Brain pericyte (primary cell): Measurements from ENCODE around the gene TIMM17B.

Experiments
- DNase-seq: peaks from one replicate; pipeline ENCODE4 v3.0.0-alpha.2; 2012; ENCODE audit warnings: low read depth, low spot score

The TIMM17B gene

GRCh38 chrX:48918643-48919340 lies 21.2 kb upstream of the TIMM17B start, which contains the start of gene PIM2:
Gene PIM2 (minus strand): TSS chrX:48919024. CDS start chrX:48918834, 190 bp downstream.
- no peak for DNase-seq

DNA sequence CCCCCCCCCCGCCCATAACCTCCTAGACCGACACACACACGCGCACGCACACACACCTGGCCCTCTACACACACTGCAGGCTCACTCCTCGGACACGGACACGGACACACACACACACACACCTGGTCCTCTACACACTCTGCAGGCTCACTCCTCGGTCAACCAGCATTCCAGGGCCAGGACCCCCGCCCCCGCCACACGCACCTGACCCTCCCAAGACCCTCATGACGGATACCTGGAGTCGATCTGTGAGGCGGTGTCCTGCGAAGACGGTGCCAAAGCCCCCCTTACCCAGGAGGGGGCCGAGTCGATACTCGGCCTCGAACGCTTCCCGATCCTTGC lies 20.7 kb upstream of the TIMM17B start:
- no peak for DNase-seq

- peak; percentile 72 for DNase-seq
Observed at GRCh38 chrX:48917139-48918001, 19.8 kb upstream of the TIMM17B start.

DNA sequence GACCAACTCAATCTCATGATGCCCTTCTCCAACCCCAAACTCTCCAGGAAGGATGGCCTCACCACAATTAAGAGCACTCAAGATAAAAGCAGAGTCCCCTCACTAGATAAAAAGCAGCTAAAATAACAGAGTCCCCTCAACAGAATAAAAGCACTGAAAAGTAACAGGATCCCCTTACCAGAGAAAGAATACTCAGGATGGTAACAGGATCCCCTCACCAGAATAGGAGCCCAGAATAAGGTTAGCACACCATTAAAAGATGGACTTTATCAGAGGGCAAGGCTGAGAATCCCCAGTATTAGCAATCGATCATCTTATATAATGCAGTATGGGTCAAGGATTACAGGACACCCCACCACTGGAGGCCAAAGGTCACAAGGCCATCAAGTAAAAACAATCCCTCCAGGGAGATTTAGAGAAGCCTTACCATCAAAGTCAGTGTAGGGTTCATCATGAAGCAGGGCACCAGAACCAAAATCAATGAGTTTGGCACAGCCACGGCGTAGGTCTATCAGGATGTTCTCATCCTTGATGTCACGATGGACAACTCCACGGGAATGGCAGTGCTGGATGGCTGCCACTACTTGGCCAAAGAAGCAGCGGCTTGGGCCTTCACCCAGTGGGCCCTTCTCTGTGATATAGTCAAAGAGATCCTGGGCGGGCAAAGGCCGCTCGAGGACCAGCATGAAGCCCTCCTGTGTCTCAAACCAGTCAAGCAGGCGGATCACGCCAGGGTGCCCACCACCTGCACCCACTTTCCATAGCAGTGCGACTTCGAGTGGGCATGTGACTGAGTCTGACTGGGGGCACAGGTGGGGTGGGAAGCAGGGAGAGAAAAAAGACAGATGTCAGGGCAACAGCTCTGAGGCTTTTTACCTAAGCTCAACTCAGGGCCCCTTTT lies 17.3 kb upstream of the TIMM17B start:
- no peak for DNase-seq

DNA sequence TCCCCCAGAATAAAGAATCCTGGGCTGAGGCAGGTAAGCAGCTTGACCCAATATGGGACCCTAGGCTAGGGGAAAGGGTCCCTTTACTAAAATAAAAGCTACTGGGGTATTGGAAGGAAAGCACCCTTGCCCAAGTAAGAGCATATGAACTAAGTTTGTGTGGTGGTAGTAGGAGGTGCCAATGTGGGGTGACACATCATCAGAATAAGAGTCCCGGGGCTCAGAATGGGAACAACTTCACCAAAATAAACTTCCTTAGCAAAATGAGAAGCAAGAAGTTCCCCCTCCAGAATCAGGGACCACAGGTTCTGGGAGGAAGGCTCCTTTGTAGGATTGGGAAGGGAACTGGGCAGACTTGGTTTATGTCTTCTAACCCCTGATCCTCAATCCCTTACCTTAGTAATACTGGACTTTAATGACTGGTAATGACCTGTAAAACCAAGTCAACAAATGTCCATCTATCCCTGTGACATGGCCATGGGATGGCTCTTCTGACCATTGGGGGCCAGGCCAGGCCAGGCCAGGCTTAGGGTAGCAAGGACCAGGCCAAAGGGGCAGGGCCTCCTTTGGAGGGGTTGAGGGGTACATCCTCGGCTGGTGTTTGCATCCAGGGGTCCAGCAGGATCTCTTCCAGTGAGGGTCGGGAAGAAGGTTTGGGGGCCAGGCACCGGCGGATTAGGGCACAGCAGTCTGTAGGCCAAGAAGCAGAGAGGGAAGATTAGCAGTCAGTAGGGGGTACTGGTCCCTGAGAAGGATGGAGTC lies 16.2 kb upstream of the TIMM17B start:
- DNase-seq = no peak

DNA sequence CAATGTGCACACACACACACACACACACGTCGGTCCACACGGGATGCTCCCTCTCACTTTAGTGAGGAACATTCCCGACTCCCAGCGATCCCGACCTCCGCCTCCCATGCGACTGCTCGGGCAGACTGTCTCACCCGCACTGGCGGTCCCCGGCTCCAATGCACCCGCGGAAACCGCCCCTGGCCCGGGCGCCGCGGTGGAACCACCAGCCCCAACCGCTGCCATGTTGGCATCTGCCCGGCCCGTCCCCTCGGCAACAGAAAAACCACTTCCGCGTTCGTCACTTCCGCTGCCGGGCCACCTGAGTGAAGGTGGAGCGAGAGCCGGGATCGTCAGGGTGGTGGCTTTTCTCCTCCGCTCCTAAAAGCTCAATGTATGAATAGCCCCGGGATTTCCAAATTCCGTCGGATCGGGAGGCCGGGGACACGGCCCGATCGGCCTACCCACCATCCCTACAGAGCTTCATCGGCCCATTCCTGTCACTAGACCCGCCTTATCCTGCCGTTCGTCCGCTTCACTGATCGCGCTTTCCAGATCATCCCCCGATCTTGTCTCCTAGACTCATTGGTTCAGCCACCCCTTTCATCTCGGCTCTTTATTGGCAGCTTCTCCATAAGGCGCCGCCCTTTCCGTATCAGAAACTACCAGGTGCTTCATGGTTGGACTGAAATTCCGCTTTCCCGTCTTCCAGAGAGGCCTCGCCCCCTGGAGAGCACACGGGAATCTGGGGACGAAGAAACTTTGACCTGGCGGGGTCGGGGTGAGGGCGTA lies 14.0 kb upstream of the TIMM17B start, which contains the start of gene SLC35A2:
Gene SLC35A2 (minus strand): TSS at position 235 of the 771 bp plus-strand sequence. CDS start 10 bp downstream, at position 225.
- DNase-seq = no peak

DNA sequence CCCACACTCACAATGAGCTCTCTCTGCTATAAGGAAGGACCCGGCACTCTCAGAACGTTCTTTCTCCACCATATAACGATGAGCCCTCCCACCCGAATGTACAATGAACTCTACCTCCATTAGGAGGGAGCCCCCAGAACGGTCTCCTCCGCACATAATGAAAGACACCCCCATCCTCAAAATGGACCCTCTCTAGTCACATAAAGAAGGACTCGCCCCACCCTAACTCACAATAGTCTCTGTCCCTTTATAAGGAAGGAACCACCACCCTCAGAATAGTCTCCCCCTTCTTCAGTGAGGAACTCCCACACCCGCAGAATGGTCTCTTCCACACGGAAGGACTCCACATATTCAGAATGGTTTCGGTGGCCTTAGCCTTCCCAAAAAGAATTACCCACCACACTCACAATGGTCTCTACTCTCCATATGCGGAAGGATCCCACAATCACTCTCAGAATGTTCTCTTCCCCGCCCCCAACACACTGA lies 13.4 kb upstream of the TIMM17B start:
- no peak for DNase-seq

DNA sequence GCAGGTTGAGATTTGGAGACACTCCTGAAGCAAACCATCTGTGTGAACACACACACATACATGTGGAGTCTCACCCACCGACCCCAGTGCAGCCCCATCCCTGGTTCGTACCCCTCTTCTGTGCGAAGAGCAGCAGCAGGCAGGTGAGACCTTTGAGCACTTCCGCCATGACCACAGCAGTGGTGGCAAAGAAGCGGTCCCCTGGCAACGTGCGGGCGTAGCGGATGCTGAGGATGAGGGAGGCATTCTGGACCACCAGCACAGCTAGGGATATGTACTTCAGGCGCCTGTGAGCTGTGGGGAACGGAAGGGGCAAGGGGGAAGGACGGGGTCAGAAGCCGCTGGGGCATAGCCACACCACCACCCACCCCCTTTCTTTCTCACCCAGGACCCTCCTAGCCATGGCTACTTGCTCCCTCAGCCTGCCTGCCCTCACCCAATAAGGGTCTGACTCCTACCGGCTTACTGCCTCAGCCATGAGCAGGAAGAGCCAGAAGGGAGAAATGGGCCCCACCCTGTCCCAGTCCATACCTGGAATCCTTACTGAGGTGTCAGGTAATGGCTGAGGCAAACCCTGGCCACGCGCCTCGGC lies 12.2 kb upstream of the TIMM17B start:
- no peak for DNase-seq

DNA sequence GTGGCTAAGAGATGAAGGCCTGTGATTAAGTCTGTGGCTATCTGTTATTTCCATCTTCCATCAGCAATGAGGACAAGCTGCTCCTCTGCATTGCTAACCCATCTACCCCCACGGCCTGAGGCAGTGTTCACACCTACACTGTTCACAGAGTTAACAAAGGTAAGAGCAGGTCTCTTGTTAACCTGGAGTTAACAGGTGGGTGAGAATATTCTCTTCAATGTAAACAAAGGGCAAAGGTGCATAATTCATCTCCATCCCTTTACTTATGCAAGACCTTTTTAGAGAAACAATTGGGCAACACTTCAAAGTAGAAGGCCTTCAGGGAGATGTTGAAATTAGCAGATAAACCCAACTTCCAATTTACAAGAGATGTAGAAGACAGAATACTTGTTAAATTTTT lies 11.0 kb upstream of the TIMM17B start:
- no peak for DNase-seq

DNA sequence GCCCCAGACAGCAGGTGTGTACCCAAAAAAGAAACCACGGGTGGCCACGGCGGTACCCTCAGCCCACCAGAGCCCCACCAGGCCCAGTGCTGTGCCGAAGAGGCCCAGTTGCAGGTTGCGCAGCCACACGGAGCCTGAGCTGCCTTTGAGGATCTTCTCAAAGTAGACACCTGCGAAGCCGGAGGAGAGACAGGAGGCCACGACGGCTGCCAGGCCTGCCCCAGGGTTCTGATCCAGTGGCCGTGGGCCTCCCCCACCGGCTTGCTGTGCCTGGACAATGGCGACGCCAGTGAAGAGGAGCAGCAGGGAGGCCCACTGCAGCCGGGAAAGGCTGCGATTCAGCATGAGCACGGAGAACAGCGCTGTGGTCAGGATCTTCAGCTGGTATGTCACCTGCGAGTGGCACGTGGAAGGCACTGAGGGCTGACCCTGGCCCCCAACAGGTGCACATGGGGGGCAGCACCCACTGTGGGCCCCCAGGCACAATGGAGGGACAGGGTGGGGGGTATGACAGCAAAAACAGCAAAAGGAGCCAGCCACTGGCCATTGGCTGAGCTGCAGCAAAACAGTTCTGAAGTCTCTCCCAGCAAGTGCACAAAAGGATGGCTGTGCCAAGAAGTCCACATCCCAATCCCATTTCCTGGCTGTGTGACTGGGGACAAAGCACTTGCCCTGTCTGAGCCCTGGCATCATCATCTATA lies 7.7 kb upstream of the TIMM17B start:
- no peak for DNase-seq

GRCh38 chrX:48904626-48905025 lies 7.1 kb upstream of the TIMM17B start:
- DNase-seq = no peak

DNA sequence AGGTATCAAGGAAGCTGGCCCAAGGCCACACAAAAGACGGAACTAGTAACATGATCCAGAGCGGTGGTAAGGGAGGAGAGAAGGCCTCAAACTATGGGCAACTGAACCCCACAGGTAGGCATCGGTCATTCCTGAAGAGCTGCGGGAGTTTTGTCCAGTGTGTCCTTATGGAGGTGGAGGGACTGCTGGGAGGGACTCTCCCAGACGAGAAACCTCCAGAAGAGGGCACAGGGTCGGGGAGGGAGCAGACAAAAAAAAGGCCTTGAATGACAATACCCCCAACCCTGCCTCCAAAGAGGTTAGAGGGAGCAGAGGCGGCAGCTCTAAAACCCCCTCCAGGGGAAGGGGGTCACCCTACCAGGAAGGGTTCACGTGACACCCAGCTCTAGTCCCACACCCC lies 6.6 kb upstream of the TIMM17B start:
- no peak for DNase-seq

- no peak for DNase-seq
Observed at GRCh38 chrX:48903290-48903689, 5.7 kb upstream of the TIMM17B start.

GRCh38 chrX:48902776-48903175 lies 5.2 kb upstream of the TIMM17B start:
- DNase-seq = no peak

- DNase-seq = no peak
Observed at GRCh38 chrX:48902135-48902534, 4.6 kb upstream of the TIMM17B start.

GRCh38 chrX:48901069-48901468 lies 3.5 kb upstream of the TIMM17B start:
- DNase-seq = no peak

DNA sequence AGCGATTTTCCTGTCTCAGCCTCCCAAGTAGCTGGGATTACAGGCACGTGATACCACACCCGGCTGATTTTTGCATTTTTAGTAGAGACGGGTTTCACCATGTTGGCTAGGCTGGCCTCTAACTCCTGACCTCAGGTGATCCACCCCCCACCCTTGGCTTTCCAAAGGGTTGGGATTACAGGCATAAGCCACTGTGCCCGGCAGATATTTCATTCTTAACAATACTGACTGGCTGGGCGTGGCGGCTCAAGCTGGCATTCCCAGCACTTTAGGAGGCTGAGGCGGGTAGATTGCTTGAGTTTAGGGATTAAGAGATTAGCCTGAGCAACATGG lies 1.5 kb upstream of the TIMM17B start:
- DNase-seq = no peak

DNA sequence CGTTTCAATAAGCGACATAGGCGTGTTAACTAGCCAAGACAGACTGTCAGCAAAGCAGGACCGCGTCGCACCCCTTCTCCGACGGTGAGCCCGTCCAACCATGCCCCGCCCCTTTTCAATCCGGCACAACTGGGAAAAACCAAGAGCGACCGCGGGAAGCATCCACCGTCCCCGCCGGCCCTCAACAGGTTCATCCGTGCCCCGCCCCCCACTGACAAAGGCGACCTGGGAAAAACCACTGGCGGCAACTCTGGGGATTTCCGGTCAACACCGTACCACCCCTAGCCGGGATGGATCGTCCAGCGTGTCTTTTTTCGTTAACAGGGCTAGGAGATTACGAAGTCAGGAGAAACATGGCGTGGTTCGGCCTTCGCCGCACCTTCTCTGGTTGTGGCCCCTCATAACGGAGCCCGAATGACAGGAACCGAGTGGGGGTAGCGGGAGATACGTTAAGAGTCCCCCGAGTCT lies 377 bp downstream of the TIMM17B start:
- DNase-seq = no peak

- DNase-seq = no peak
Observed at GRCh38 chrX:48896611-48897011, 957 bp downstream of the TIMM17B start.
